Measurements from ENCODE around the gene MRPL58.
A peak's percentile ranks its signal among the peaks of the same experiment; 100 is the strongest.

MRPL58 gene

GRCh38 chr17:74987909-74988711 lies 24.4 kb upstream of the MRPL58 start:
- Histone ChIP-seq H2BK120ac (ENCODE audit: low read depth, low read length) (peak overlapping the region; percentile 81), H3K27ac (ENCODE audit: low read length, poor library complexity, severe bottlenecking) (peak overlapping the region; percentile 80), H2AK5ac (ENCODE audit: low read length, severe bottlenecking) (peak overlapping the region; percentile 94), H2BK12ac (ENCODE audit: low read length in 2 of 2) (peak overlapping the region in 1 of 2 experiments; percentile 29), H3K36me3 (ENCODE audit: control insufficient read depth in 1 of 2, insufficient read depth in 2 of 2, low read depth in 1 of 2, low read length in 2 of 2) (peaks cover 0 to 8% of the 10 kb centered on the region in 2 experiments), H4K8ac (ENCODE audit: low read length) (peak overlapping the region; percentile 91), H2AFZ (ENCODE audit: low read depth, low read length) (peak overlapping the region; percentile 84), H4K91ac (ENCODE audit: low read length) (peak overlapping the region; percentile 97), H3K79me1 (replicated peaks; ENCODE audit: low read length, poor library complexity, severe bottlenecking) (peaks cover 30% of the 10 kb centered on the region), H3K4me2 (ENCODE audit: low read length, poor library complexity, severe bottlenecking) (peak overlapping the region; percentile 81), H3K27me3 (ENCODE audit: control insufficient read depth in 1 of 2, insufficient read depth in 1 of 2, low read length in 2 of 2) (no peaks in the 10 kb centered on the region), H3K9ac (ENCODE audit: low read length) (peak overlapping the region; percentile 100), H3K18ac (ENCODE audit: low read depth in 1 of 2, low read length in 2 of 2) (peak overlapping the region; percentile 90 to 95), H3K9me3 (ENCODE audit: control insufficient read depth, low read length) (no peaks in the 10 kb centered on the region), H3K4ac (ENCODE audit: low read depth in 1 of 2, low read length in 2 of 2) (peak overlapping the region in 1 of 2 experiments; percentile 81), H2BK15ac (ENCODE audit: low read depth, poor library complexity, severe bottlenecking) (peak overlapping the region; percentile 90), H2BK5ac (ENCODE audit: low read depth, low read length, poor library complexity, severe bottlenecking) (peak overlapping the region; percentile 66), H3K23ac (ENCODE audit: low read length in 2 of 2) (peak overlapping the region in 1 of 2 experiments; percentile 48), H3K4me1 (ENCODE audit: control insufficient read depth, insufficient read depth, low read depth, low read length) (peaks cover 25% of the 10 kb centered on the region), H3K14ac (ENCODE audit: low read length in 2 of 2) (peak overlapping the region in 1 of 2 experiments; percentile 81), H3K4me3 (ENCODE audit: insufficient read depth in 1 of 2, low read depth in 1 of 2, low read length in 2 of 2) (peak overlapping the region; percentile 80 to 95)
- peak; percentile 89 for DNase-seq
- under 1% methylated on average over 43 of the region's 76 CpGs for WGBS

- H2BK15ac ChIP-seq (ENCODE audit: low read depth, poor library complexity, severe bottlenecking) = no peak overlapping the region
- H2BK5ac ChIP-seq (ENCODE audit: low read depth, low read length, poor library complexity, severe bottlenecking) = no peak overlapping the region
- WGBS = 97% methylated on average over 10 of the region's 10 CpGs
- H3K4me2 ChIP-seq (ENCODE audit: low read length, poor library complexity, severe bottlenecking) = no peak overlapping the region
- no peak overlapping the region for H4K8ac ChIP-seq (ENCODE audit: low read length)
- no peak overlapping the region for H3K18ac ChIP-seq (ENCODE audit: low read depth in 1 of 2, low read length in 2 of 2)
- peak overlapping the region; percentile 32 for H3K9ac ChIP-seq (ENCODE audit: low read length)
- no peaks in the 10 kb centered on the region for H3K27me3 ChIP-seq (ENCODE audit: control insufficient read depth in 1 of 2, insufficient read depth in 1 of 2, low read length in 2 of 2)
- peaks cover 27% of the 10 kb centered on the region for H3K4me1 ChIP-seq (ENCODE audit: control insufficient read depth, insufficient read depth, low read depth, low read length)
- no peak overlapping the region for H3K27ac ChIP-seq (ENCODE audit: low read length, poor library complexity, severe bottlenecking)
- no peak overlapping the region for H3K4ac ChIP-seq (ENCODE audit: low read depth in 1 of 2, low read length in 2 of 2)
- no peak overlapping the region for H2BK12ac ChIP-seq (ENCODE audit: low read length in 2 of 2)
- H3K79me1 ChIP-seq (replicated peaks; ENCODE audit: low read length, poor library complexity, severe bottlenecking) = peaks cover 30% of the 10 kb centered on the region
- H2AK5ac ChIP-seq (ENCODE audit: low read length, severe bottlenecking) = peak overlapping the region; percentile 31
- no peak overlapping the region for H3K4me3 ChIP-seq (ENCODE audit: insufficient read depth in 1 of 2, low read depth in 1 of 2, low read length in 2 of 2)
- no peak overlapping the region for H2BK120ac ChIP-seq (ENCODE audit: low read depth, low read length)
- DNase-seq = no peak
- H3K14ac ChIP-seq (ENCODE audit: low read length in 2 of 2) = no peak overlapping the region
- no peak overlapping the region for H2AFZ ChIP-seq (ENCODE audit: low read depth, low read length)
- H3K23ac ChIP-seq (ENCODE audit: low read length in 2 of 2) = no peak overlapping the region
- peaks cover 0 to 12% of the 10 kb centered on the region in 2 experiments for H3K36me3 ChIP-seq (ENCODE audit: control insufficient read depth in 1 of 2, insufficient read depth in 2 of 2, low read depth in 1 of 2, low read length in 2 of 2)
- H3K9me3 ChIP-seq (ENCODE audit: control insufficient read depth, low read length) = no peaks in the 10 kb centered on the region
- H4K91ac ChIP-seq (ENCODE audit: low read length) = no peak overlapping the region
Measured at GRCh38 chr17:74990581-74991105, 21.8 kb upstream of the MRPL58 start.

GRCh38 chr17:74992223-74992622 lies 20.2 kb upstream of the MRPL58 start:
- no peak overlapping the region for H3K27ac ChIP-seq (ENCODE audit: low read length, poor library complexity, severe bottlenecking)
- peak overlapping the region; percentile 12 for H4K8ac ChIP-seq (ENCODE audit: low read length)
- no peak overlapping the region for H2BK12ac ChIP-seq (ENCODE audit: low read length in 2 of 2)
- H3K9me3 ChIP-seq (ENCODE audit: control insufficient read depth, low read length) = no peaks in the 10 kb centered on the region
- H2AK5ac ChIP-seq (ENCODE audit: low read length, severe bottlenecking) = no peak overlapping the region
- no peak overlapping the region for H3K4me3 ChIP-seq (ENCODE audit: insufficient read depth in 1 of 2, low read depth in 1 of 2, low read length in 2 of 2)
- H3K18ac ChIP-seq (ENCODE audit: low read depth in 1 of 2, low read length in 2 of 2) = no peak overlapping the region
- H3K9ac ChIP-seq (ENCODE audit: low read length) = no peak overlapping the region
- no peak overlapping the region for H3K4me2 ChIP-seq (ENCODE audit: low read length, poor library complexity, severe bottlenecking)
- H2BK15ac ChIP-seq (ENCODE audit: low read depth, poor library complexity, severe bottlenecking) = no peak overlapping the region
- H3K4me1 ChIP-seq (ENCODE audit: control insufficient read depth, insufficient read depth, low read depth, low read length) = peaks cover 24% of the 10 kb centered on the region
- H3K36me3 ChIP-seq (ENCODE audit: control insufficient read depth in 1 of 2, insufficient read depth in 2 of 2, low read depth in 1 of 2, low read length in 2 of 2) = peaks cover 0 to 12% of the 10 kb centered on the region in 2 experiments
- no peak overlapping the region for H3K23ac ChIP-seq (ENCODE audit: low read length in 2 of 2)
- peak; percentile 27 for DNase-seq
- no peak overlapping the region for H4K91ac ChIP-seq (ENCODE audit: low read length)
- WGBS = 34% methylated on average over 2 of the region's 2 CpGs
- no peak overlapping the region for H2AFZ ChIP-seq (ENCODE audit: low read depth, low read length)
- no peaks in the 10 kb centered on the region for H3K27me3 ChIP-seq (ENCODE audit: control insufficient read depth in 1 of 2, insufficient read depth in 1 of 2, low read length in 2 of 2)
- no peak overlapping the region for H3K4ac ChIP-seq (ENCODE audit: low read depth in 1 of 2, low read length in 2 of 2)
- H2BK5ac ChIP-seq (ENCODE audit: low read depth, low read length, poor library complexity, severe bottlenecking) = no peak overlapping the region
- peaks cover 32% of the 10 kb centered on the region for H3K79me1 ChIP-seq (replicated peaks; ENCODE audit: low read length, poor library complexity, severe bottlenecking)
- H3K14ac ChIP-seq (ENCODE audit: low read length in 2 of 2) = no peak overlapping the region
- no peak overlapping the region for H2BK120ac ChIP-seq (ENCODE audit: low read depth, low read length)

- Histone ChIP-seq H3K79me1 (replicated peaks; ENCODE audit: low read length, poor library complexity, severe bottlenecking) (peaks cover 35% of the 10 kb centered on the region), H2BK15ac (ENCODE audit: low read depth, poor library complexity, severe bottlenecking) (no peak overlapping the region), H3K23ac (ENCODE audit: low read length in 2 of 2) (no peak overlapping the region), H3K4me1 (ENCODE audit: control insufficient read depth, insufficient read depth, low read depth, low read length) (peaks cover 15% of the 10 kb centered on the region), H3K18ac (ENCODE audit: low read depth in 1 of 2, low read length in 2 of 2) (no peak overlapping the region), H3K9ac (ENCODE audit: low read length) (peak overlapping the region; percentile 0), H2BK5ac (ENCODE audit: low read depth, low read length, poor library complexity, severe bottlenecking) (no peak overlapping the region), H3K4me2 (ENCODE audit: low read length, poor library complexity, severe bottlenecking) (no peak overlapping the region), H3K27ac (ENCODE audit: low read length, poor library complexity, severe bottlenecking) (no peak overlapping the region), H3K27me3 (ENCODE audit: control insufficient read depth in 1 of 2, insufficient read depth in 1 of 2, low read length in 2 of 2) (no peaks in the 10 kb centered on the region), H4K8ac (ENCODE audit: low read length) (no peak overlapping the region), H4K91ac (ENCODE audit: low read length) (no peak overlapping the region), H3K14ac (ENCODE audit: low read length in 2 of 2) (no peak overlapping the region), H2AFZ (ENCODE audit: low read depth, low read length) (no peak overlapping the region), H3K9me3 (ENCODE audit: control insufficient read depth, low read length) (no peaks in the 10 kb centered on the region), H2AK5ac (ENCODE audit: low read length, severe bottlenecking) (no peak overlapping the region), H2BK120ac (ENCODE audit: low read depth, low read length) (no peak overlapping the region), H3K36me3 (ENCODE audit: control insufficient read depth in 1 of 2, insufficient read depth in 2 of 2, low read depth in 1 of 2, low read length in 2 of 2) (peaks cover 3 to 15% of the 10 kb centered on the region in 2 experiments), H3K4me3 (ENCODE audit: insufficient read depth in 1 of 2, low read depth in 1 of 2, low read length in 2 of 2) (no peak overlapping the region), H3K4ac (ENCODE audit: low read depth in 1 of 2, low read length in 2 of 2) (no peak overlapping the region), H2BK12ac (ENCODE audit: low read length in 2 of 2) (no peak overlapping the region)
- peak; percentile 17 for DNase-seq
- WGBS = 82% methylated on average over 7 of the region's 7 CpGs
Measured at GRCh38 chr17:74994440-74994839, 18.0 kb upstream of the MRPL58 start.
